K562 (cell line): ENCODE data around the gene FAM184B. TPM values are rescaled to one million over a fixed set of nuclear protein-coding genes. Genes with fewer than 3 reads are reported as not detected.

Experiments
- DMBX1 ChIP-seq: fragments of 250-450 bp; sonication (Bioruptor Pico); IDR thresholded peaks from 2 replicates; pipeline ENCODE4 v1.8.0; 2022; ENCODE audit warnings: inconsistent platforms, mild to moderate bottlenecking, moderate library complexity, borderline replicate concordance
- HLTF ChIP-seq: fragments of 450-650 bp; IDR thresholded peaks from 2 replicates; pipeline ENCODE4 v1.6.1; 2016
- KHSRP ChIP-seq: fragments of 450-650 bp; IDR thresholded peaks from 2 replicates; pipeline ENCODE4 v1.6.1; 2017
- POLR2A ChIP-seq: fragments of 450-650 bp; conservative IDR thresholded peaks from 2 replicates; pipeline ENCODE4 v1.6.1; 2016
- RBM17 ChIP-seq: fragments of 200-400 bp; formaldehyde crosslinking; IDR thresholded peaks from 2 replicates; pipeline ENCODE4 v1.6.1; 2017; ENCODE audit warnings: low read depth, mild to moderate bottlenecking, low read length, borderline replicate concordance
- SLC30A9 ChIP-seq: fragments of 250-450 bp; sonication (Bioruptor Pico); IDR thresholded peaks from 2 replicates; pipeline ENCODE4 v1.8.0; 2022; ENCODE audit warnings: mild to moderate bottlenecking, moderate library complexity
- SMAD3 ChIP-seq: fragments of 450-650 bp; formaldehyde crosslinking; conservative IDR thresholded peaks from 2 replicates; pipeline ENCODE4 v1.4.0; 2020; ENCODE audit warnings: mild to moderate bottlenecking
- TEAD4 ChIP-seq, 2 experiments: sonication (generic) in 1 of 2; formaldehyde crosslinking in 1 of 2; IDR thresholded peaks; 2 replicates each; pipeline versions ENCODE4 v1.6.1 to v1.8.0; 2012 to 2022; ENCODE audit warnings: borderline replicate concordance in 1 of 2, inconsistent platforms in 1 of 2, low read length in 1 of 2, mild to moderate bottlenecking in 1 of 2, missing genetic modification reagents in 1 of 2
- ZNF23 ChIP-seq: fragments of 250-450 bp; sonication (Bioruptor Pico); IDR thresholded peaks from 2 replicates; pipeline ENCODE4 v1.4.0; 2020; ENCODE audit warnings: mild to moderate bottlenecking
- ZNF561 ChIP-seq: fragments of 450-650 bp; formaldehyde crosslinking; conservative IDR thresholded peaks from 2 replicates; pipeline ENCODE4 v1.4.0; 2020; ENCODE audit warnings: mild to moderate bottlenecking, moderate library complexity
- polyA plus RNA-seq, 8 experiments: library from polyadenylated mRNA; depleted of rRNA in 4 of 8; stranded (reverse) in 5 of 8; unstranded in 3 of 8; fragments of >200 nt; fragmentation: Nextera tagmentation in 2 of 8; fragmentation: Illumina TruSeq in 1 of 8; extraction: Ambion mirVana in 2 of 8; extraction: Trizol in 1 of 8; gene quantifications; 2 replicates each; pipeline versions ENCODE4 v1.2.1 to v1.2.3, GENCODE V29; 2011 to 2014; ENCODE audit warnings: inconsistent platforms in 1 of 8, missing spikeins in 1 of 8
- total RNA-seq, 7 experiments: library from RNA; depleted of rRNA in 6 of 7; stranded (reverse); fragments of >200 nt in 6 of 7; fragmentation: Illumina TruSeq in 2 of 7; extraction: Trizol in 2 of 7; gene quantifications; 2 replicates each; pipeline versions ENCODE4 v1.2.1 to v1.2.3, GENCODE V29; 2011 to 2021; ENCODE audit warnings: low replicate concordance in 1 of 7
- TF ChIP-seq, protein P1 (sequence below): fragments of 450-650 bp; IDR thresholded peaks from 2 replicates; pipeline ENCODE4 v1.7.1; 2018; ENCODE audit warnings: mild to moderate bottlenecking, low read depth; ENCODE audit not compliant: partially characterized antibody
- TF ChIP-seq, protein P2 (sequence below): sonication (generic); formaldehyde crosslinking; IDR thresholded peaks from 2 replicates; pipeline ENCODE4 v1.8.0; 2022; ENCODE audit warnings: mild to moderate bottlenecking, missing genetic modification reagents
- TF ChIP-seq, protein P3 (sequence below), 2 experiments: fragments of 150-350 bp in 1 of 2; IDR thresholded peaks; 2 replicates each; pipeline ENCODE4 v1.6.1; 2012 to 2016; ENCODE audit warnings: low read depth in 2 of 2, low read length in 2 of 2, mild to moderate bottlenecking in 1 of 2, moderate library complexity in 1 of 2

The FAM184B gene
- total and polyA plus RNA-seq, 9 of the 15 experiments (the other 6 are each of a cell fraction or from before 2014, with no cell fraction given): not detected

DNA sequence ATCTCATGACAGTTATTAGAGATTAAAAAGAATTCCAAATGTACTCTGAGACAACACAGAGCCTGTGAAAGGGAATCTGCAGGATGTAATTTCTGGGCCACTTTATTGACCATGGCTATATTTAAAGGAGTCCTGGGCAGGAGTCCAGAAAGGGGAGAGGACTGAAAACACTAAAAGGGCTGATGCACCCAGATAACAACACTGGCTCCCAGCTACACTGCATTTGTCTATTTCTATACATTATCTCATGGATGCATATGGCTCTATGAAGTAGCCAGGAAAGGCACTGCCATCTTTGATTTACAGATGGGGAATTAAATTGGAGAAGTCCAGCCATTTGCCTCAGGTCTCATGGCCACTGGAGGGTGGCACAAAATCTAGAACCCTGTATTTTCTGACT, 111.0 kb downstream of the FAM184B start (continued):
- TF ChIP-seq, protein P1, sequence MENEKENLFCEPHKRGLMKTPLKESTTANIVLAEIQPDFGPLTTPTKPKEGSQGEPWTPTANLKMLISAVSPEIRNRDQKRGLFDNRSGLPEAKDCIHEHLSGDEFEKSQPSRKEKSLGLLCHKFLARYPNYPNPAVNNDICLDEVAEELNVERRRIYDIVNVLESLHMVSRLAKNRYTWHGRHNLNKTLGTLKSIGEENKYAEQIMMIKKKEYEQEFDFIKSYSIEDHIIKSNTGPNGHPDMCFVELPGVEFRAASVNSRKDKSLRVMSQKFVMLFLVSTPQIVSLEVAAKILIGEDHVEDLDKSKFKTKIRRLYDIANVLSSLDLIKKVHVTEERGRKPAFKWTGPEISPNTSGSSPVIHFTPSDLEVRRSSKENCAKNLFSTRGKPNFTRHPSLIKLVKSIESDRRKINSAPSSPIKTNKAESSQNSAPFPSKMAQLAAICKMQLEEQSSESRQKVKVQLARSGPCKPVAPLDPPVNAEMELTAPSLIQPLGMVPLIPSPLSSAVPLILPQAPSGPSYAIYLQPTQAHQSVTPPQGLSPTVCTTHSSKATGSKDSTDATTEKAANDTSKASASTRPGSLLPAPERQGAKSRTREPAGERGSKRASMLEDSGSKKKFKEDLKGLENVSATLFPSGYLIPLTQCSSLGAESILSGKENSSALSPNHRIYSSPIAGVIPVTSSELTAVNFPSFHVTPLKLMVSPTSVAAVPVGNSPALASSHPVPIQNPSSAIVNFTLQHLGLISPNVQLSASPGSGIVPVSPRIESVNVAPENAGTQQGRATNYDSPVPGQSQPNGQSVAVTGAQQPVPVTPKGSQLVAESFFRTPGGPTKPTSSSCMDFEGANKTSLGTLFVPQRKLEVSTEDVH: no peak
- TF ChIP-seq POLR2A (no peak), SMAD3 (CRISPR knock-in tag) (peak; percentile 60; the same call in 1 of the 2 replicates), RBM17 (no peak), ZNF561 (CRISPR knock-in tag) (no peak), DMBX1 (CRISPR knock-in tag) (0 out of 2 replicates have a peak, but pooled peaks have one; percentile 50), ZNF23 (CRISPR knock-in tag) (no peak), KHSRP (peak; percentile 60; the same call in 1 of the 2 replicates), SLC30A9 (no peak), HLTF (no peak), TEAD4 (IDR thresholded peaks at IDR 0.05; ENCODE audit: low read length) (peak; percentile 96), TEAD4 (CRISPR knock-in tag; IDR thresholded peaks at IDR 0.05; ENCODE audit: borderline replicate concordance) (no peak)
- TF ChIP-seq, protein P2, sequence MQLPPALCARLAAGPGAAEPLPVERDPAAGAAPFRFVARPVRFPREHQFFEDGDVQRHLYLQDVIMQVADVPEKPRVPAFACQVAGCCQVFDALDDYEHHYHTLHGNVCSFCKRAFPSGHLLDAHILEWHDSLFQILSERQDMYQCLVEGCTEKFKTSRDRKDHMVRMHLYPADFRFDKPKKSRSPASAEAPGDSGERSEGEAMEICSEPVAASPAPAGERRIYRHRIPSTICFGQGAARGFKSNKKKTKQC (CRISPR knock-in tag): no peak
- TF ChIP-seq, protein P3, sequence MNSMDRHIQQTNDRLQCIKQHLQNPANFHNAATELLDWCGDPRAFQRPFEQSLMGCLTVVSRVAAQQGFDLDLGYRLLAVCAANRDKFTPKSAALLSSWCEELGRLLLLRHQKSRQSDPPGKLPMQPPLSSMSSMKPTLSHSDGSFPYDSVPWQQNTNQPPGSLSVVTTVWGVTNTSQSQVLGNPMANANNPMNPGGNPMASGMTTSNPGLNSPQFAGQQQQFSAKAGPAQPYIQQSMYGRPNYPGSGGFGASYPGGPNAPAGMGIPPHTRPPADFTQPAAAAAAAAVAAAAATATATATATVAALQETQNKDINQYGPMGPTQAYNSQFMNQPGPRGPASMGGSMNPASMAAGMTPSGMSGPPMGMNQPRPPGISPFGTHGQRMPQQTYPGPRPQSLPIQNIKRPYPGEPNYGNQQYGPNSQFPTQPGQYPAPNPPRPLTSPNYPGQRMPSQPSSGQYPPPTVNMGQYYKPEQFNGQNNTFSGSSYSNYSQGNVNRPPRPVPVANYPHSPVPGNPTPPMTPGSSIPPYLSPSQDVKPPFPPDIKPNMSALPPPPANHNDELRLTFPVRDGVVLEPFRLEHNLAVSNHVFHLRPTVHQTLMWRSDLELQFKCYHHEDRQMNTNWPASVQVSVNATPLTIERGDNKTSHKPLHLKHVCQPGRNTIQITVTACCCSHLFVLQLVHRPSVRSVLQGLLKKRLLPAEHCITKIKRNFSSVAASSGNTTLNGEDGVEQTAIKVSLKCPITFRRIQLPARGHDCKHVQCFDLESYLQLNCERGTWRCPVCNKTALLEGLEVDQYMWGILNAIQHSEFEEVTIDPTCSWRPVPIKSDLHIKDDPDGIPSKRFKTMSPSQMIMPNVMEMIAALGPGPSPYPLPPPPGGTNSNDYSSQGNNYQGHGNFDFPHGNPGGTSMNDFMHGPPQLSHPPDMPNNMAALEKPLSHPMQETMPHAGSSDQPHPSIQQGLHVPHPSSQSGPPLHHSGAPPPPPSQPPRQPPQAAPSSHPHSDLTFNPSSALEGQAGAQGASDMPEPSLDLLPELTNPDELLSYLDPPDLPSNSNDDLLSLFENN (IDR thresholded peaks at IDR 0.05; ENCODE audit: low read depth in 2 of 2, low read length in 2 of 2): peak in 1 of 2 experiments; percentile 90; a peak in 2 of 4 replicates
